ENCODE results near the gene CXorf65. TPM values are rescaled to one million over a fixed set of nuclear protein-coding genes. Genes with fewer than 3 reads are reported as not detected.
A peak's percentile ranks its signal among the peaks of the same experiment; 100 is the strongest.

The CXorf65 gene
- total RNA-seq, 2 donors from 2014 or later: not detected

DNA sequence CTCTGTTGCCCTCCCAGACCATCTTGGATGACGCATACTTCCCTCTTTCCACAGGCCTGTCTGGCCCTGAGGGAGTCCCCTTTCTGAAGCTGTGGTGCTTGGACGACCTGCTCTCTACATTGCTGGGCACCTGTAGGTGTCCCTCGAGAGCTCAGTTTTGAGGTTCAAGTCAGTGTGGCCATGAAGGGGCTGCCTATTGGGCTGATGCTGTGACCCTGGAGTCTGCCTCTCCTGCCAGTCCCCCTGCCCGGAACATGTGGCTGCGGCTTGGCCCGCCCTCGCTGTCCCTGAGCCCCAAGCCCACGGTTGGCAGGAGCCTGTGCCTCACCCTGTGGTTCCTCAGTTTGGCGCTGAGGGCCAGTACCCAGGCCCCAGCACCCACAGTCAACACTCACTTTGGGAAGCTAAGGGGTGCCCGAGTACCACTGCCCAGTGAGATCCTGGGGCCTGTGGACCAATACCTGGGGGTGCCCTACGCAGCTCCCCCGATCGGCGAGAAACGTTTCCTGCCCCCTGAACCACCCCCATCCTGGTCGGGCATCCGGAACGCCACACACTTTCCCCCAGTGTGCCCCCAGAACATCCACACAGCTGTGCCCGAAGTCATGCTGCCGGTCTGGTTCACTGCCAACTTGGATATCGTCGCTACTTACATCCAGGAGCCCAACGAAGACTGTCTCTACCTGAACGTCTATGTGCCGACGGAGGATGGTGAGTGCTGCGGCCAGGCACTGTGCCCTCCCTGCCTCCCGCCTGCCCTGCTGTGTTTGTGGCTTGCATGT, 41.1 kb upstream of the CXorf65 start:
- H3K27ac ChIP-seq: no peak overlapping the region
- no peaks in the 10 kb centered on the region for H3K4me1 ChIP-seq
- H3K9me3 ChIP-seq: no peaks in the 10 kb centered on the region
- no peak overlapping the region for H3K9ac ChIP-seq (ENCODE audit: low read depth in 2 of 2, low read length in 2 of 2)
- DNase-seq: no peak
- H3K27me3 ChIP-seq: no peaks in the 10 kb centered on the region
- intact Hi-C loops (cut with DNase I): no loop called here
- no peak overlapping the region for H3K4me3 ChIP-seq
- TF ChIP-seq, protein P1, sequence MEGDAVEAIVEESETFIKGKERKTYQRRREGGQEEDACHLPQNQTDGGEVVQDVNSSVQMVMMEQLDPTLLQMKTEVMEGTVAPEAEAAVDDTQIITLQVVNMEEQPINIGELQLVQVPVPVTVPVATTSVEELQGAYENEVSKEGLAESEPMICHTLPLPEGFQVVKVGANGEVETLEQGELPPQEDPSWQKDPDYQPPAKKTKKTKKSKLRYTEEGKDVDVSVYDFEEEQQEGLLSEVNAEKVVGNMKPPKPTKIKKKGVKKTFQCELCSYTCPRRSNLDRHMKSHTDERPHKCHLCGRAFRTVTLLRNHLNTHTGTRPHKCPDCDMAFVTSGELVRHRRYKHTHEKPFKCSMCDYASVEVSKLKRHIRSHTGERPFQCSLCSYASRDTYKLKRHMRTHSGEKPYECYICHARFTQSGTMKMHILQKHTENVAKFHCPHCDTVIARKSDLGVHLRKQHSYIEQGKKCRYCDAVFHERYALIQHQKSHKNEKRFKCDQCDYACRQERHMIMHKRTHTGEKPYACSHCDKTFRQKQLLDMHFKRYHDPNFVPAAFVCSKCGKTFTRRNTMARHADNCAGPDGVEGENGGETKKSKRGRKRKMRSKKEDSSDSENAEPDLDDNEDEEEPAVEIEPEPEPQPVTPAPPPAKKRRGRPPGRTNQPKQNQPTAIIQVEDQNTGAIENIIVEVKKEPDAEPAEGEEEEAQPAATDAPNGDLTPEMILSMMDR (IDR thresholded peaks at IDR 0.05): no peak
- H3K36me3 ChIP-seq: no peaks in the 10 kb centered on the region

DNA sequence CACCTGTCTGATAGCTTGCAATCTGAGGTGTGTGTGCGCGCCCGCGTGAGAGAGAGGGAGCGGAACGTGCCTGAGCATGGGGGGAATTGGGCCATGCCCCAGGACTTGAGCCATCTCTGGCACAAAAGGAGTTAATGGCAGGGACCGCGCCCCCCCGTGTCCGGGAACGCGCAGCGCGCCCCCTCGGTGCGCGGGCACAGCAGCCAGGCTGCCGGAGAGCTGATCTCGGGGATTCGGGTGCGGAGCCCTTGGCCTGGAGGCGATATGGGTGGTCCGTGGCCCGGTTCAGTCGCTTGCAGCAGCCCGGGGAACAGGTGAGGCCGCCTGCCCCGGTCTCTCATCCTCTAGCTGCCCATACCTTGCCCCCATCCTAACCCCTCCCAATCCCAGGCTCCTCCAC, 38.1 kb upstream of the CXorf65 start, which contains the start of gene NLGN3:
Gene NLGN3 (plus strand): TSS at position 191 of the 400 bp plus-strand sequence. CDS start 2,909 bp downstream, outside the sequence.
- DNase-seq: no peak
- Histone ChIP-seq H3K4me1 (no peaks in the 10 kb centered on the region), H3K27me3 (no peaks in the 10 kb centered on the region), H3K9me3 (no peaks in the 10 kb centered on the region), H3K4me3 (no peak within 1 kb of the TSS), H3K9ac (ENCODE audit: low read depth in 2 of 2, low read length in 2 of 2) (no peak within 1 kb of the TSS), H3K36me3 (no peaks in the 10 kb centered on the region), H3K27ac (no peak within 1 kb of the TSS)
- intact Hi-C loops (cut with DNase I): no loop called here
- TF ChIP-seq, protein P1 (IDR thresholded peaks at IDR 0.05): no peak

DNA sequence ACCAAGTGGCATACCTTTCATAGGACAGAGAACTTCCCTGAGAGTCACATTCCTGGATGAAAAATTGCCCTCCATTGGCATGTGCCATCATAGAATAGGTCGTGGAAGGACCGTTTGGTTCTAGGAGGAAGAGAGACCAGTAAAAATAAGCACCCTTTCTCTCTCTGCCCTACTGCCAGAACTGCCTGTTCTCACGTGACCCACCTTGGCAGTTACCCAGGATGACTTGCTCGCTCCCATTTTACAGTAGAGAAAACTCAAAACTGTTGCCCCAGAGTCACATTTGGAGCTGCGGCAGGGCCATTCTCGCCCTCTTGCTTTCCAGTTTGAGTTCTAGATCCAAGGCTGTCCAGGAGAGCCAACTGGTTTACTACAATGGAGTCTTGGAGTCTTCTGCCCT, 37.0 kb upstream of the CXorf65 start:
- DNase-seq: peak; percentile 52
- intact Hi-C loops (cut with DNase I): no loop called here
- TF ChIP-seq, protein P1 (IDR thresholded peaks at IDR 0.05): no peak
- no peaks in the 10 kb centered on the region for H3K4me1 ChIP-seq
- H3K27me3 ChIP-seq: no peaks in the 10 kb centered on the region
- H3K4me3 ChIP-seq: no peak overlapping the region
- H3K36me3 ChIP-seq: no peaks in the 10 kb centered on the region
- no peak overlapping the region for H3K9ac ChIP-seq (ENCODE audit: low read depth in 2 of 2, low read length in 2 of 2)
- no peak overlapping the region for H3K27ac ChIP-seq
- H3K9me3 ChIP-seq: no peaks in the 10 kb centered on the region

DNA sequence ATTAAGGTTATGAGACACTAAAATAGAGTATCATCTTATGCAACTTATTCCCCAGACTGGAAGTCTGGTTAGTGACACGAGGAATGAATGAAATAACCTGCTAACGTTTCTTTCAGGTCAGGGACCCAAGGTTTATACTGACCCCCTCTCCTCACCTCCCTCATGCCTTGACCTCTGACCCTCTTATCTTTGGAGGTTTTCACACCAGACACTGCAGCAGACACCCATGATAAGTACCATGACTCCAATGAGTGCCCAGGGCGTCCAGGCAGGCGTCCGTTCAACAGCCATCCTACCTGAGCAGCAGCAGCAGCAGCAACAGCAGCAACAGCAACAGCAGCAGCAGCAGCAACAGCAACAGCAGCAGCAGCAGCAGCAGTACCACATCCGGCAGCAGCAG, 33.9 kb upstream of the CXorf65 start:
- H3K27ac ChIP-seq: no peak overlapping the region
- no peaks in the 10 kb centered on the region for H3K4me1 ChIP-seq
- TF ChIP-seq, protein P1 (IDR thresholded peaks at IDR 0.05): no peak
- no peaks in the 10 kb centered on the region for H3K9me3 ChIP-seq
- no peak overlapping the region for H3K4me3 ChIP-seq
- DNase-seq: no peak
- intact Hi-C loops (cut with DNase I): no loop called here
- H3K9ac ChIP-seq (ENCODE audit: low read depth in 2 of 2, low read length in 2 of 2): no peak overlapping the region
- H3K36me3 ChIP-seq: no peaks in the 10 kb centered on the region
- H3K27me3 ChIP-seq: no peaks in the 10 kb centered on the region

DNA sequence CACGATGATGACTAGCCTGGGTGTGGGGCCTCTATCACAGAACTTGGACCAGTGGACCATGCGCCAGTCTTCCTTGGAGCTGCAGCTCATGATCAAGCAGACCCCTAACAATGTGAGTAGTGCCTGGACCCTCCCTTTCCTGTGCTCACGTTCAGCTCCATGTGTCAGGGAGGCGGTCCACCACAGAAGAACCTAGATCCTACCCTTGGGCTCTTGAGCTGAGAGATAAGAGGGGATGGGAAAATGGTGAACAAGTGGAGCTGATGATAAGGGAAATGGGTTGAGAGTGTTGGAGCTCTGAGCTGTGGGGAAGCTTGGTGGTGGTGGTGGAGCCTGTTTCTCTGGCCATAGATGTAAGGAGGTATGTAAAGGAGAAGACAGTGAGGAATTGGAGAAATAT, 25.0 kb upstream of the CXorf65 start:
- no peak for DNase-seq
- TF ChIP-seq, protein P1 (IDR thresholded peaks at IDR 0.05): no peak
- Histone ChIP-seq H3K4me3 (no peak overlapping the region), H3K27me3 (no peaks in the 10 kb centered on the region), H3K27ac (no peak overlapping the region), H3K4me1 (no peaks in the 10 kb centered on the region), H3K9me3 (no peaks in the 10 kb centered on the region), H3K9ac (ENCODE audit: low read depth in 2 of 2, low read length in 2 of 2) (no peak overlapping the region), H3K36me3 (no peaks in the 10 kb centered on the region)
- intact Hi-C loops (cut with DNase I): no loop called here
